K562 (cell line): ENCODE data around the gene FAM89B. TPM values are rescaled to one million over a fixed set of nuclear protein-coding genes. Genes with fewer than 3 reads are reported as not detected.
A peak's percentile ranks its signal among the peaks of the same experiment; 100 is the strongest.

Experiments used
- ATAC-seq: fragments of 200-7000 bp; cut with Tn5 transposase; 3 replicates; pipeline ENCODE4 v1.9.1; 2020; ENCODE audit warnings: moderate library complexity
- BruUV-seq: library from RNA; stranded (reverse); fragments of 400-500 nt; replicated peaks from 2 replicates; lab custom pipeline; 2021; lab: Mats Ljungman, UMichigan
- CTCF ChIA-PET: fragments of 300-600 bp; formaldehyde crosslinking; extraction: SDS; loops from one replicate; lab custom pipeline; 2021; ENCODE audit warnings: low intra/inter-chr PET ratio; lab: Yijun Ruan, JAX
- POLR2A ChIA-PET: fragments of 300-600, 350-650 bp; sonication (Branson Sonifier 250); formaldehyde crosslinking; extraction: SDS; loops from one replicate; lab custom pipeline; 2021; ENCODE audit warnings: antibody characterized with exemption, inconsistent platforms; lab: Yijun Ruan, JAX
- DNase-seq, 4 experiments: peaks; one replicate each; pipeline versions ENCODE4 v3.0.0 to v3.0.0-alpha.2; 2011 to 2018; ENCODE audit warnings: low spot score in 3 of 4, mixed read lengths in 3 of 4; ENCODE audit errors: extremely low read depth in 1 of 4
- FAIRE-seq: peaks from 2 replicates; lab custom pipeline; 2011; peaks lifted over from hg19 to GRCh38; lab: Jason Lieb, UNC
- H2AFZ ChIP-seq: 2 replicates; pipeline ENCODE4 v1.6.0; 2011; ENCODE audit warnings: low read depth, low read length, control low read depth, inconsistent platforms
- H3K27ac ChIP-seq: fragments of 200-600 bp; 3 replicates; pipeline ENCODE4 v1.8.0; 2011; ENCODE audit warnings: low read depth, mild to moderate bottlenecking, control low read depth, inconsistent platforms, low read length, moderate library complexity, mixed read lengths; ENCODE audit errors: extremely low read depth
- H3K27me3 ChIP-seq, 2 experiments: fragments of 300-600 bp in 1 of 2; 2 replicates in 1 of 2; 3 replicates in 1 of 2; pipeline versions ENCODE4 v1.6.0 to v1.8.0; 2011; ENCODE audit warnings: inconsistent platforms in 2 of 2, low read length in 2 of 2, mild to moderate bottlenecking in 1 of 2, mixed read lengths in 1 of 2, moderate library complexity in 1 of 2; ENCODE audit not compliant: control insufficient read depth in 2 of 2, insufficient read depth in 2 of 2
- H3K36me3 ChIP-seq: fragments of 300-600 bp; 3 replicates; pipeline ENCODE4 v1.8.0; 2011; ENCODE audit warnings: mild to moderate bottlenecking, low read length, inconsistent platforms; ENCODE audit not compliant: control insufficient read depth, insufficient read depth
- H3K4me1 ChIP-seq, 2 experiments: fragments of 200-600 bp in 1 of 2; replicated peaks in 1 of 2; 2 replicates in 1 of 2; 3 replicates in 1 of 2; pipeline versions ENCODE4 v1.5.1 to v1.8.0; 2011; ENCODE audit warnings: inconsistent platforms in 2 of 2, low read length in 2 of 2, mild to moderate bottlenecking in 1 of 2, mixed read lengths in 1 of 2, moderate library complexity in 1 of 2; ENCODE audit not compliant: control insufficient read depth in 2 of 2, insufficient read depth in 2 of 2
- H3K4me2 ChIP-seq: 2 replicates; pipeline ENCODE4 v1.6.1; 2011; ENCODE audit warnings: low read length, control low read depth, inconsistent platforms, mixed read lengths; ENCODE audit not compliant: insufficient read depth
- H3K4me3 ChIP-seq: fragments of 200-600 bp; sonication (generic), shearing (Covaris generic); 2 replicates; pipeline ENCODE4 v1.5.1; 2016; ENCODE audit warnings: control low read depth, inconsistent platforms
- H3K79me2 ChIP-seq: fragments of 200-600 bp; 3 replicates; pipeline ENCODE4 v1.8.0; 2011; ENCODE audit warnings: low read length, inconsistent platforms; ENCODE audit not compliant: control insufficient read depth, insufficient read depth
- H3K9ac ChIP-seq, 2 experiments: 2 replicates each; pipeline versions ENCODE4 v1.6.0 to v1.6.1; 2011; ENCODE audit warnings: low read depth in 2 of 2, low read length in 2 of 2, control low read depth in 1 of 2, inconsistent platforms in 1 of 2, mild to moderate bottlenecking in 1 of 2, mixed read lengths in 1 of 2; ENCODE audit not compliant: insufficient read depth in 1 of 2
- H3K9me1 ChIP-seq: one replicate; pipeline ENCODE4 v1.6.0; 2011; ENCODE audit warnings: inconsistent platforms, mild to moderate bottlenecking, low read length, moderate library complexity; ENCODE audit not compliant: control insufficient read depth, insufficient read depth
- H3K9me3 ChIP-seq: replicated peaks from 2 replicates; pipeline ENCODE4 v1.5.1; 2011; ENCODE audit warnings: low read depth, low read length, inconsistent platforms; ENCODE audit not compliant: control insufficient read depth, insufficient read depth
- H4K20me1 ChIP-seq: replicated peaks from 2 replicates; pipeline ENCODE4 v1.6.1; 2011; ENCODE audit warnings: low read length, inconsistent platforms, mixed read lengths; ENCODE audit not compliant: control insufficient read depth, insufficient read depth
- CREB5 ChIP-seq: fragments of 250-450 bp; sonication (Bioruptor Pico); IDR thresholded peaks from 2 replicates; pipeline ENCODE4 v1.5.0; 2020; ENCODE audit warnings: mild to moderate bottlenecking
- E2F1 ChIP-seq: sonication (generic); formaldehyde crosslinking; IDR thresholded peaks from 2 replicates; pipeline ENCODE4 v1.8.1; 2023; ENCODE audit warnings: mild to moderate bottlenecking, missing genetic modification reagents, moderate library complexity
- MBD1 ChIP-seq: fragments of 250-450 bp; sonication (Bioruptor Pico); IDR thresholded peaks from 2 replicates; pipeline ENCODE4 v1.8.0; 2022; ENCODE audit warnings: inconsistent platforms
- RBM14 ChIP-seq: fragments of 200-400 bp; formaldehyde crosslinking; IDR thresholded peaks from 2 replicates; pipeline ENCODE4 v1.6.1; 2018; ENCODE audit warnings: low read depth, mild to moderate bottlenecking, low read length, moderate library complexity, borderline replicate concordance; ENCODE audit not compliant: insufficient read depth
- SIX5 ChIP-seq, 2 experiments: IDR thresholded peaks; 2 replicates each; pipeline ENCODE4 v1.6.1; 2011; ENCODE audit warnings: low read length in 2 of 2, borderline replicate concordance in 1 of 2, low read depth in 1 of 2, mild to moderate bottlenecking in 1 of 2, moderate library complexity in 1 of 2; ENCODE audit not compliant: insufficient read depth in 1 of 2
- SPI1 ChIP-seq: IDR thresholded peaks from 2 replicates; pipeline ENCODE4 v1.6.1; 2011; ENCODE audit warnings: low read depth, low read length, control low read depth, borderline replicate concordance
- TARDBP ChIP-seq: fragments of 450-650 bp; IDR thresholded peaks from 2 replicates; pipeline ENCODE4 v1.6.1; 2016
- TCF3 ChIP-seq: sonication (generic); formaldehyde crosslinking; IDR thresholded peaks from 2 replicates; pipeline ENCODE4 v1.4.0; 2020; ENCODE audit warnings: mild to moderate bottlenecking, missing genetic modification reagents
- XRCC3 ChIP-seq: fragments of 450-650 bp; IDR thresholded peaks from 2 replicates; pipeline ENCODE4 v1.6.1; 2017; ENCODE audit warnings: mild to moderate bottlenecking, moderate library complexity
- ZFX ChIP-seq: sonication (generic); formaldehyde crosslinking; IDR thresholded peaks from 2 replicates; pipeline ENCODE4 v1.8.0; 2022; ENCODE audit warnings: mild to moderate bottlenecking, missing genetic modification reagents, moderate library complexity
- ZNF282 ChIP-seq: sonication (generic); formaldehyde crosslinking; IDR thresholded peaks from 2 replicates; pipeline ENCODE4 v1.8.1; 2023; ENCODE audit warnings: missing genetic modification reagents
- ZNF639 ChIP-seq, 2 experiments: fragments of 200-800 bp in 1 of 2; sonication (Bioruptor generic) in 1 of 2; sonication (generic) in 1 of 2; formaldehyde crosslinking in 1 of 2; IDR thresholded peaks in 1 of 2; conservative IDR thresholded peaks in 1 of 2; 2 replicates each; pipeline versions ENCODE4 v1.5.0 to v1.6.1; 2016 to 2020; ENCODE audit warnings: missing compliant biosample characterization in 1 of 2, missing genetic modification characterization in 1 of 2, missing genetic modification reagents in 1 of 2
- ZNF668 ChIP-seq: fragments of 250-450 bp; sonication (Bioruptor Pico); IDR thresholded peaks from 2 replicates; pipeline ENCODE4 v1.8.0; 2022; ENCODE audit warnings: mild to moderate bottlenecking, inconsistent platforms
- whole genome bisulfite sequencing: fragments of 100-300 bp; shearing (Covaris generic); methylation state at CpG from one replicate; pipeline ENCODE4 v1.1.6; 2016; ENCODE audit warnings: low coverage, mixed read lengths; ENCODE audit not compliant: insufficient coverage; ENCODE audit errors: missing lambda C conversion rate; 5-methylcytosine and 5-hydroxymethylcytosine counted together
- in situ Hi-C: fragments of 300-500 bp; cut with MboI; formaldehyde crosslinking; loops from 4 replicates; pipeline ENCODE4 v1.15.0; 2018; ENCODE audit warnings: inconsistent platforms, mixed read lengths
- intact Hi-C: fragments of 100-400 bp; cut with micrococcal nuclease; formaldehyde crosslinking; loops from 2 replicates; pipeline ENCODE4 v1.14.2; 2022
- polyA plus RNA-seq, 8 experiments: library from polyadenylated mRNA; depleted of rRNA in 4 of 8; stranded (reverse) in 5 of 8; unstranded in 3 of 8; fragments of >200 nt; fragmentation: Nextera tagmentation in 2 of 8; fragmentation: Illumina TruSeq in 1 of 8; extraction: Ambion mirVana in 2 of 8; extraction: Trizol in 1 of 8; gene quantifications; 2 replicates each; pipeline versions ENCODE4 v1.2.1 to v1.2.3, GENCODE V29; 2011 to 2014; ENCODE audit warnings: inconsistent platforms in 1 of 8, missing spikeins in 1 of 8
- total RNA-seq, 7 experiments: library from RNA; depleted of rRNA in 6 of 7; stranded (reverse); fragments of >200 nt in 6 of 7; fragmentation: Illumina TruSeq in 2 of 7; extraction: Trizol in 2 of 7; gene quantifications; 2 replicates each; pipeline versions ENCODE4 v1.2.1 to v1.2.3, GENCODE V29; 2011 to 2021; ENCODE audit warnings: low replicate concordance in 1 of 7

The FAM89B gene
- total and polyA plus RNA-seq, 9 of the 15 experiments (the other 6 are each of a cell fraction or from before 2014, with no cell fraction given) = 0.32 to 27.6 (median 11.9) TPM

GRCh38 chr11:65540290-65541092, 31.8 kb upstream of the FAM89B start:
- peak; percentile 82 for FAIRE-seq
- H3K4me2 ChIP-seq = peak overlapping the region; percentile 99
- intact Hi-C loops (loop anchor here (1.0 to 10.0 kb wide), 3 partner anchors 30 to 274 kb away; partner anchors contain the start of gene ZNRD2), in situ Hi-C loops (no loop called here)
- H3K36me3 ChIP-seq = peaks cover 37% of the 10 kb centered on the region; the same call in 1 of the 3 replicates
- no peaks in the 10 kb centered on the region; the same call in 2 of the 3 replicates for H3K79me2 ChIP-seq
- H3K9me3 ChIP-seq = no peaks in the 10 kb centered on the region
- peak overlapping the region; percentile 76 for H3K4me3 ChIP-seq
- ATAC-seq = peak; percentile 97
- H3K27me3 ChIP-seq = no peaks in the 10 kb centered on the region
- ChIA-PET CTCF (interaction anchor here (0.6 to 3.1 kb wide), 6 partner anchors 12 to 278 kb away, joined by 3 to 63 read pairs (median 4); partner anchors contain the start of genes FAM89B, MAP3K11 and ZNRD2), POLR2A (interaction anchor here (0.6 to 2.7 kb wide), 20 partner anchors 11 to 251 kb away, joined by 3 to 16 read pairs (median 4); partner anchors contain the start of genes FAM89B, MALAT1, NEAT1 and SCYL1)
- WGBS = under 1% methylated on average over 41 of the region's 78 CpGs
- peak overlapping the region; percentile 64 to 95 for H3K9ac ChIP-seq
- H3K27ac ChIP-seq = peak overlapping the region; percentile 78
- DNase-seq = peak; percentile 92 to 97 (median 94)
- BruUV-seq = no TSS peak
- H3K9me1 ChIP-seq = no peaks in the 10 kb centered on the region
- H2AFZ ChIP-seq = peak overlapping the region; percentile 99
- no peaks in the 10 kb centered on the region for H4K20me1 ChIP-seq
- peaks cover 9 to 48% of the 10 kb centered on the region in 2 experiments for H3K4me1 ChIP-seq
- peak in 1 of 2 experiments; percentile 93; a peak in 2 of 4 replicates for TF ChIP-seq ZNF639 (CRISPR knock-in tag; conservative IDR thresholded peaks at IDR 0.05 in 1 of 2, IDR thresholded peaks at IDR 0.05 in 1 of 2)
- TF ChIP-seq RBM14 = no peak; the same call in 1 of the 2 replicates
- no peak for TF ChIP-seq ZNF668 (CRISPR knock-in tag)
- no peak for TF ChIP-seq CREB5 (CRISPR knock-in tag)
- peak; percentile 81; the same call in 1 of the 2 replicates for TF ChIP-seq E2F1
- no peak for TF ChIP-seq TCF3
- no peak for TF ChIP-seq MBD1
- 0 out of 2 replicates have a peak, but pooled peaks have one; percentile 40 for TF ChIP-seq TARDBP
- no peak for TF ChIP-seq SIX5 (IDR thresholded peaks at IDR 0.05; ENCODE audit: borderline replicate concordance in 1 of 2, insufficient read depth in 1 of 2, low read depth in 1 of 2, low read length in 2 of 2)
- no peak for TF ChIP-seq XRCC3
- peak; percentile 55; the same call in 1 of the 2 replicates for TF ChIP-seq ZFX (CRISPR knock-in tag)
- no peak for TF ChIP-seq SPI1
- peak; percentile 60; the same call in 1 of the 2 replicates for TF ChIP-seq ZNF282 (CRISPR knock-in tag)
